GM12878 (cell line): ENCODE data around the gene NDST4. TPM values are rescaled to one million over a fixed set of nuclear protein-coding genes. Genes with fewer than 3 reads are reported as not detected.

Experiments
- ATAC-seq: fragments of 200-7000 bp; cut with Tn5 transposase; 3 replicates; pipeline ENCODE4 v1.9.1; 2020; ENCODE audit warnings: mild to moderate bottlenecking, moderate library complexity
- BruUV-seq: library from RNA; stranded (reverse); fragments of 400-500 nt; replicated peaks from 2 replicates; lab custom pipeline; 2021; lab: Mats Ljungman, UMichigan
- CTCF ChIA-PET: fragments of 300-600 bp; sonication (Branson Sonifier 250); formaldehyde crosslinking; extraction: SDS; loops from one replicate; lab custom pipeline; 2021; ENCODE audit warnings: inconsistent platforms; lab: Yijun Ruan, JAX
- POLR2A ChIA-PET: fragments of 350-600 bp; formaldehyde crosslinking; extraction: SDS; loops from one replicate; lab custom pipeline; 2021; ENCODE audit warnings: inconsistent platforms; lab: Charles Lee
- RAD21 ChIA-PET: fragments of 300-600 bp; sonication (Branson Sonifier 250); formaldehyde crosslinking; loops from one replicate; lab custom pipeline; 2023; ENCODE audit warnings: antibody characterized with exemption; ENCODE audit not compliant: unreplicated experiment; lab: Charles Lee
- SMC1A ChIA-PET: fragments of 300-600 bp; sonication (Branson Sonifier 250); formaldehyde crosslinking; loops from one replicate; lab custom pipeline; 2023; ENCODE audit not compliant: unreplicated experiment, uncharacterized antibody; lab: Charles Lee
- DNase-seq: peaks from one replicate; pipeline ENCODE4 v3.0.0-alpha.2; 2011; ENCODE audit warnings: low read depth, low spot score
- FAIRE-seq: peaks from 3 replicates; lab custom pipeline; 2011; peaks lifted over from hg19 to GRCh38; lab: Jason Lieb, UNC
- H2AFZ ChIP-seq: 2 replicates; pipeline ENCODE4 v1.6.0; 2011; ENCODE audit warnings: low read depth, low read length, control low read depth; ENCODE audit not compliant: control insufficient read depth
- H3K27ac ChIP-seq: 2 replicates; pipeline ENCODE4 v1.5.1; 2011; ENCODE audit warnings: control low read depth; ENCODE audit not compliant: control insufficient read depth, insufficient read depth
- H3K27me3 ChIP-seq, 2 experiments: replicated peaks in 1 of 2; 2 replicates each; pipeline versions ENCODE4 v1.6.0 to v1.6.1; 2011; ENCODE audit warnings: low read length in 1 of 2; ENCODE audit not compliant: control insufficient read depth in 2 of 2, insufficient read depth in 2 of 2
- H3K36me3 ChIP-seq, 2 experiments: 2 replicates each; pipeline ENCODE4 v1.5.1; 2011; ENCODE audit warnings: low read length in 1 of 2; ENCODE audit not compliant: control insufficient read depth in 2 of 2, insufficient read depth in 2 of 2
- H3K4me1 ChIP-seq: 2 replicates; pipeline ENCODE4 v1.6.1; 2011; ENCODE audit warnings: mild to moderate bottlenecking, low read length, moderate library complexity, mixed read lengths; ENCODE audit not compliant: control insufficient read depth, insufficient read depth
- H3K4me2 ChIP-seq: 2 replicates; pipeline ENCODE4 v1.6.0; 2011; ENCODE audit warnings: control low read depth; ENCODE audit not compliant: control insufficient read depth, insufficient read depth
- H3K4me3 ChIP-seq: fragments of 200-600 bp; sonication (generic); 2 replicates; pipeline ENCODE4 v1.5.1; 2016
- H3K79me2 ChIP-seq: 2 replicates; pipeline ENCODE4 v1.6.0; 2011; ENCODE audit warnings: low read length; ENCODE audit not compliant: control insufficient read depth, insufficient read depth
- H3K9ac ChIP-seq: 2 replicates; pipeline ENCODE4 v1.8.0; 2011; ENCODE audit warnings: low read length, control low read depth, mixed read lengths; ENCODE audit not compliant: control insufficient read depth, insufficient read depth
- H3K9me3 ChIP-seq: replicated peaks from 3 replicates; pipeline ENCODE4 v1.5.1; 2011; ENCODE audit warnings: mild to moderate bottlenecking, low read length; ENCODE audit not compliant: control insufficient read depth, insufficient read depth
- H4K20me1 ChIP-seq: 2 replicates; pipeline ENCODE4 v1.6.0; 2011; ENCODE audit not compliant: control insufficient read depth, insufficient read depth
- YY1 ChIP-seq: IDR thresholded peaks from 2 replicates; pipeline ENCODE4 v1.6.1; 2011; ENCODE audit warnings: low read depth, mild to moderate bottlenecking, low read length
- ZSCAN29 ChIP-seq: fragments of 450-650 bp; IDR thresholded peaks from 2 replicates; pipeline ENCODE4 v1.6.1; 2017; ENCODE audit warnings: mild to moderate bottlenecking, moderate library complexity
- WGBS: methylation state at CpG from one replicate; pipeline ENCODE4 v1.1.6; 2016; ENCODE audit warnings: low lambda C conversion rate; ENCODE audit not compliant: insufficient replicate concordance, insufficient coverage; ENCODE audit errors: missing lambda C conversion rate; 5-methylcytosine and 5-hydroxymethylcytosine counted together
- in situ Hi-C: fragments of 300-500 bp; cut with MboI; formaldehyde crosslinking; loops from 9 replicates; pipeline ENCODE4 v1.14.3; 2018; ENCODE audit warnings: mixed read lengths
- intact Hi-C: fragments of 100-400 bp; cut with micrococcal nuclease; formaldehyde crosslinking; loops from one replicate; pipeline ENCODE4 v1.14.2; 2022; ENCODE audit not compliant: unreplicated experiment
- polyA plus RNA-seq, 11 experiments: library from polyadenylated mRNA; depleted of rRNA in 4 of 11; unstranded in 6 of 11; stranded (reverse) in 5 of 11; fragments of >200 nt; fragmentation: Nextera tagmentation in 4 of 11; fragmentation: Illumina TruSeq in 1 of 11; extraction: Ambion mirVana in 4 of 11; extraction: Trizol in 1 of 11; gene quantifications; 1 replicate in 1 of 11; 2 replicates in 10 of 11; pipeline versions ENCODE4 v1.2.1 to v1.2.3, GENCODE V29; 2011 to 2016; ENCODE audit warnings: inconsistent platforms in 2 of 11, missing spikeins in 2 of 11, low read depth in 1 of 11
- total RNA-seq, 4 experiments: library from RNA; depleted of rRNA in 3 of 4; stranded (reverse); fragments of >200 nt in 3 of 4; fragmentation: Illumina TruSeq in 1 of 4; extraction: Trizol in 1 of 4; gene quantifications; 2 replicates each; pipeline versions ENCODE4 v1.2.1 to v1.2.3, GENCODE V29; 2013 to 2021
- TF ChIP-seq, protein P1 (sequence below): IDR thresholded peaks from 2 replicates; pipeline ENCODE4 v1.6.1; 2012; ENCODE audit warnings: low read depth, low read length, improper control_type of control experiment
- TF ChIP-seq, protein P2 (sequence below): IDR thresholded peaks from 2 replicates; pipeline ENCODE4 v1.6.1; 2012; ENCODE audit warnings: low read length, inconsistent platforms
- TF ChIP-seq, protein P3 (sequence below): fragments of 450-650 bp; IDR thresholded peaks from 2 replicates; pipeline ENCODE4 v1.6.1; 2016; ENCODE audit warnings: mild to moderate bottlenecking

The NDST4 gene
- total and polyA plus RNA-seq, 10 of the 15 experiments (the other 5 are each of a cell fraction or from before 2014, with no cell fraction given), result 0.04 to 0.11 (median 0.07) TPM; not detected in 6

DNA sequence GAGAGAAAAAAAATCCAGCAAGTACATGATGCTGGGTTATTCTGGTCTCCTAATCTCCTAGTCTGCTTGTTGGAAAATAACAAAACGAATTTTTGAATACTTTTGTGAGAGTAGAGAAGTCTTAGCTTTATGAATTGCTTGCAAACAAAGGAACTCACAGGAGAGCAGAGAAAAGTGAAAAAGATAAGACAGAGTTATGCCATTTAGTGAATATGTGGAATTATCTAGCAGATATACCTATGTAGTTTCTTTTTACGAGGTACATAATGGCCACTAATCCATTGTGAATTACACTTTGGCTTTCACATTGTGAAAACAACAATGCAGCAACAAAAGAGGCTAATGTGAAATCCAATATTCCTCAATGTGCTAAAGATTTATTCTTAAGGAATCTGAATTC, 226.7 kb downstream of the NDST4 start:
- DNase-seq (no peak), ATAC-seq (no peak), FAIRE-seq (no peak)
- H3K36me3 ChIP-seq, result no peaks in the 10 kb centered on the region
- WGBS, result 0% methylated on average over 2 of the region's 2 CpGs
- no peak overlapping the region for H3K4me2 ChIP-seq
- H3K4me3 ChIP-seq, result no peak overlapping the region
- ChIA-PET SMC1A (interaction anchor here (0.6 kb wide), 1 partner anchor 11 kb away, joined by 3 read pairs; no protein-coding TSS in a partner anchor), POLR2A (no interaction called here), RAD21 (no interaction called here), CTCF (no interaction called here)
- intact Hi-C loops (no loop called here), in situ Hi-C loops (no loop called here)
- H3K27me3 ChIP-seq, result no peaks in the 10 kb centered on the region; a peak in 1 of 4 replicates
- TF ChIP-seq YY1, result no peak
- TF ChIP-seq, protein P1, sequence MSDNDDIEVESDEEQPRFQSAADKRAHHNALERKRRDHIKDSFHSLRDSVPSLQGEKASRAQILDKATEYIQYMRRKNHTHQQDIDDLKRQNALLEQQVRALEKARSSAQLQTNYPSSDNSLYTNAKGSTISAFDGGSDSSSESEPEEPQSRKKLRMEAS, result no peak
- TF ChIP-seq, protein P2, sequence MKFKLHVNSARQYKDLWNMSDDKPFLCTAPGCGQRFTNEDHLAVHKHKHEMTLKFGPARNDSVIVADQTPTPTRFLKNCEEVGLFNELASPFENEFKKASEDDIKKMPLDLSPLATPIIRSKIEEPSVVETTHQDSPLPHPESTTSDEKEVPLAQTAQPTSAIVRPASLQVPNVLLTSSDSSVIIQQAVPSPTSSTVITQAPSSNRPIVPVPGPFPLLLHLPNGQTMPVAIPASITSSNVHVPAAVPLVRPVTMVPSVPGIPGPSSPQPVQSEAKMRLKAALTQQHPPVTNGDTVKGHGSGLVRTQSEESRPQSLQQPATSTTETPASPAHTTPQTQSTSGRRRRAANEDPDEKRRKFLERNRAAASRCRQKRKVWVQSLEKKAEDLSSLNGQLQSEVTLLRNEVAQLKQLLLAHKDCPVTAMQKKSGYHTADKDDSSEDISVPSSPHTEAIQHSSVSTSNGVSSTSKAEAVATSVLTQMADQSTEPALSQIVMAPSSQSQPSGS, result no peak
- TF ChIP-seq, protein P3, sequence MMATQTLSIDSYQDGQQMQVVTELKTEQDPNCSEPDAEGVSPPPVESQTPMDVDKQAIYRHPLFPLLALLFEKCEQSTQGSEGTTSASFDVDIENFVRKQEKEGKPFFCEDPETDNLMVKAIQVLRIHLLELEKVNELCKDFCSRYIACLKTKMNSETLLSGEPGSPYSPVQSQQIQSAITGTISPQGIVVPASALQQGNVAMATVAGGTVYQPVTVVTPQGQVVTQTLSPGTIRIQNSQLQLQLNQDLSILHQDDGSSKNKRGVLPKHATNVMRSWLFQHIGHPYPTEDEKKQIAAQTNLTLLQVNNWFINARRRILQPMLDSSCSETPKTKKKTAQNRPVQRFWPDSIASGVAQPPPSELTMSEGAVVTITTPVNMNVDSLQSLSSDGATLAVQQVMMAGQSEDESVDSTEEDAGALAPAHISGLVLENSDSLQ, result no peak
- no peak for TF ChIP-seq ZSCAN29
- H3K4me1 ChIP-seq, result no peaks in the 10 kb centered on the region
- H2AFZ ChIP-seq, result no peak overlapping the region
- no TSS peak for BruUV-seq
- H3K9ac ChIP-seq, result no peak overlapping the region
- H3K27ac ChIP-seq, result no peak overlapping the region
- no peaks in the 10 kb centered on the region for H4K20me1 ChIP-seq
- H3K79me2 ChIP-seq, result no peaks in the 10 kb centered on the region
- H3K9me3 ChIP-seq, result no peaks in the 10 kb centered on the region
